Fibroblast of mammary gland (primary cell): ENCODE data around the gene ZNF70.

ENCODE experiments used
- DNase-seq: peaks from one replicate; pipeline ENCODE4 v3.0.0-alpha.2; 2010; ENCODE audit warnings: low read depth
- H3K4me3 ChIP-seq: 2 replicates; pipeline ENCODE4 v1.5.1; 2011; ENCODE audit warnings: low read depth, mild to moderate bottlenecking, low read length, moderate library complexity; ENCODE audit not compliant: control insufficient read depth
- CTCF ChIP-seq: conservative IDR thresholded peaks from 2 replicates; pipeline ENCODE4 v1.5.1; 2011; ENCODE audit warnings: low read depth, low read length, inconsistent platforms; ENCODE audit not compliant: control insufficient read depth, insufficient read depth

Gene ZNF70

GRCh38 chr22:23705358-23705757, 45.6 kb downstream of the ZNF70 start:
- H3K4me3 ChIP-seq = no peak overlapping the region
- no peak for TF ChIP-seq CTCF
- DNase-seq = no peak

GRCh38 chr22:23704829-23705228, 46.1 kb downstream of the ZNF70 start:
- H3K4me3 ChIP-seq = no peak overlapping the region
- TF ChIP-seq CTCF = no peak
- no peak for DNase-seq

- H3K4me3 ChIP-seq = no peak overlapping the region
- DNase-seq = no peak
- TF ChIP-seq CTCF = no peak
These were observed 46.9 kb downstream of the ZNF70 start for GRCh38 chr22:23704062-23704461.

GRCh38 chr22:23700706-23701105, 50.2 kb downstream of the ZNF70 start:
- no peak for DNase-seq
- no peak for TF ChIP-seq CTCF
- no peak overlapping the region for H3K4me3 ChIP-seq

- no peak overlapping the region for H3K4me3 ChIP-seq
- no peak for DNase-seq
- TF ChIP-seq CTCF = no peak
These were observed 52.2 kb downstream of the ZNF70 start for GRCh38 chr22:23698673-23699235.

- no peak overlapping the region for H3K4me3 ChIP-seq
- no peak for DNase-seq
- TF ChIP-seq CTCF = no peak
These were observed 52.8 kb downstream of the ZNF70 start for GRCh38 chr22:23698094-23698493.

- DNase-seq = no peak
- H3K4me3 ChIP-seq = no peak overlapping the region
- no peak for TF ChIP-seq CTCF
These were observed 53.6 kb downstream of the ZNF70 start for GRCh38 chr22:23697031-23697970.
